Retinal pigment epithelial cell (primary cell): ENCODE measurements around the gene PDE10A.

Experiments
- DNase-seq: peaks from one replicate; pipeline ENCODE4 v3.0.0-alpha.2; 2010; ENCODE audit warnings: low read depth
- H3K4me3 ChIP-seq: 2 replicates; pipeline ENCODE4 v1.5.1; 2011; ENCODE audit warnings: mild to moderate bottlenecking, low read length, control low read depth, moderate library complexity
- CTCF ChIP-seq: conservative IDR thresholded peaks from 2 replicates; pipeline ENCODE4 v1.5.1; 2011; ENCODE audit warnings: low read depth, low read length, control low read depth, inconsistent platforms

The PDE10A gene

DNA sequence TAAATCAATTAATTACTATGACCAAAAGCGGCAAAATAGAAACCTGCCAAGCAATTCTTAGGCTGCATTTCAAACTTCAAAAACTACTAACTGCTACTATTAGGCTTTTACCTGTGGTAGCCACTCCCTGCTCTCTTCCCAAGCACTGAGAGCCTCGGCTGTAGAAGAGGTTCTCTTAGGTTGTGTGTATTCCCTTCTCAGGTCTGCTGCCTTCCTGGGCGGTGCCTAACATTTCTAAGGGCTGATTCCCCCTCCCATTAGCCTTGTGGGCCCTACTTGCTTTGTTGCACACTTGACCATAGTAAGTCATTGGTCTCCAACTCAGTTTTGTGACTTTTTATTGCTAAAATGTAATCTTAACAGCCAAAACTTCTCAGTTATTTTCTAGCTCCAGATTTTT is 207.6 kb downstream of the PDE10A start:
- DNase-seq = no peak
- H3K4me3 ChIP-seq = no peak overlapping the region
- no peak for TF ChIP-seq CTCF

DNA sequence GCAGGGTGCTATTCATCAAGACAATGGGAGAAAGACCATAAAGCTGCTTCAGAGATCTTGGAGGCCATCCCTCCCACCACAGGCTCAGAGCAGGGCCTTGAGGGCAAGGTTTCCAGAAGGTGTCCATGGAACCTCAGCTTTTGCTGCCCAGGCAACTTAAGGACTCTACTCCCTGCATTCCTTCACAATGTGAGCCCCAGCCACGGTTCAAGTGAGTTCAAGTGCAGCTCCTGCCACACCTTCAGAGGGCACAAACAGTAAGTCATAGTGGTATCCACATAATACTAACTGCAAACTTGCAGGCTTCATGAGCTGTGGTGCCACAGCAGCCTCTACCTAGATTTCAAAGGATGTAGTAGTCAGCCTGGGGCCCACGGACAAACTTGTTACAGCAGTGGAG is 209.6 kb downstream of the PDE10A start:
- no peak for TF ChIP-seq CTCF
- H3K4me3 ChIP-seq = no peak overlapping the region
- no peak for DNase-seq

DNA sequence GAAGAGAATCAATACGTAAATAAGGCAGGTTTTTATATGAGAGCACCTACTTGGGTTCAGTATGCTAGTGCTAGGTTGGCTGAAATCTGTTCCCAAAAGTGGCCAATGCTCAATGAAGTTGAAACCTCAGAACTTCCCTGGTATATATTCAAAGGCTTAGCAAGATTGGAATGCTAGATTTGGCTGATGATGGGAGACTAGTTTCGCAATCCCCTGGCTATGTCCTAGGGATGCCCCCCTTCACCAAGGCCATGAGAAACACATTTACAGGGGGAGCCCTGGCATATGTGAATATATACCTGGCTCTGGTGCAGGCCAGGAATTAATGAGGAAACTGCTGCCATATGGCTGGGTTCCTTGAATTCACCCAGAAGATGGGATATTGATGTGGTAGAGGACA is 211.2 kb downstream of the PDE10A start:
- no peak for TF ChIP-seq CTCF
- H3K4me3 ChIP-seq = no peak overlapping the region
- DNase-seq = no peak

DNA sequence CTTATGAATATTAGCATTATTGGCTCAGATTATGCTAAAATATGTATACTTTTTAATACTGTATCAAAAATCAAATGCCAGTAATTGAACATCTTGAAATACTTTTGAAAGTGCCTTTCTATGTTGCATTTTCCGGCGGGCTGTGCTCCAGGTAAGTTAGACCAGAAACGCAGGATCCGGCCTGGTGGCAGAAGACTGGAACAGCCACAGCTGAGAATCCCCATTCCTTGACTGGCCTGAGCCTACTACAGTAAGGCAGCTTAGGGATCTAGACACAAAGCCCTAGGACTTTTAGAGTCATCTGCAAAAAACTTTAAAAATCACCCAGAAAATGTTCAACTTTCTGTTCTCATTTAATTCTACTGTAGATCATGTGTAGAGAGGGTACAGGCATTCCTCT is 214.8 kb downstream of the PDE10A start:
- no peak overlapping the region for H3K4me3 ChIP-seq
- no peak for TF ChIP-seq CTCF
- DNase-seq = no peak

GRCh38 chr6:165447141-165447540 is 215.9 kb downstream of the PDE10A start:
- no peak for DNase-seq
- H3K4me3 ChIP-seq = no peak overlapping the region
- TF ChIP-seq CTCF = no peak

GRCh38 chr6:165446331-165446730 is 216.7 kb downstream of the PDE10A start:
- no peak overlapping the region for H3K4me3 ChIP-seq
- DNase-seq = no peak
- TF ChIP-seq CTCF = no peak

DNA sequence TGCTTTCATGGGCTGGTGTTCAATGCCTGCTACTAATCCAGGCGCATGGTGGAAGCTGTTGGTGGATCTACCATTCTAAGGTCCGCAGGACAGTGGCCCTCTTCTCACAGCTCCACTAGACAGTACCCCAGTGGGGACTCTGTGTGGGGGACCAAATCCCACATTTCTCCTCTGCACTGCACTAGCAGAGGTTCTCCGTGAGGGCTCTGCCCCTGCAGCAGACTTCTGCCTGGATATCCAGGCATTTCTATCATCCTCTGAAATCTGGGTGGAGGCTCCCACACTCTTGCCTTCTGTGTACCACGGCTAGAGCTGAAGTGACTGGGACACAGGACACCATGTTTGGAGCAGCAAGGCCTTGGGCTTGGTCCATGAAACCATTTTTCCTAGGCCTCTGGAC is 219.6 kb downstream of the PDE10A start:
- DNase-seq = no peak
- no peak for TF ChIP-seq CTCF
- no peak overlapping the region for H3K4me3 ChIP-seq
